B cell (primary cell): ENCODE data around the gene CPLANE2. TPM values are rescaled to one million over a fixed set of nuclear protein-coding genes. Genes with fewer than 3 reads are reported as not detected.

Source experiments
- ATAC-seq: fragments of 200-7000 bp; cut with Tn5 transposase; one replicate; pipeline ENCODE4 v1.10.0; 2021; ENCODE audit warnings: low read depth, mild to moderate bottlenecking, moderate number of reproducible peaks, moderate library complexity
- CTCF ChIA-PET: fragments of 350-600 bp; sonication (Branson Sonifier 250); formaldehyde crosslinking; loops from one replicate; lab custom pipeline; 2021; ENCODE audit warnings: antibody characterized with exemption, inconsistent platforms; lab: Charles Lee
- POLR2A ChIA-PET: fragments of 350-600 bp; sonication (Branson Sonifier 250); formaldehyde crosslinking; loops from one replicate; lab custom pipeline; 2021; ENCODE audit warnings: antibody characterized with exemption; lab: Charles Lee
- DNase-seq: peaks from one replicate; pipeline ENCODE4 v3.0.0; 2013
- H2AFZ ChIP-seq: 2 replicates; pipeline ENCODE4 v1.6.1; 2012; ENCODE audit warnings: mild to moderate bottlenecking, low read depth, low read length; ENCODE audit not compliant: insufficient read depth, poor library complexity, severe bottlenecking
- H3K27ac ChIP-seq, 2 donors: 1 replicate in 1 of 2; 2 replicates in 1 of 2; pipeline ENCODE4 v1.5.1; 2012 to 2013; ENCODE audit warnings: low read length in 2 of 2, mild to moderate bottlenecking in 2 of 2, moderate library complexity in 1 of 2
- H3K27me3 ChIP-seq, 4 experiments: fragments of 200-600 bp in 1 of 4; sonication (generic) in 1 of 4; replicated peaks in 1 of 4; 1 replicate in 2 of 4; 2 replicates in 2 of 4; pipeline versions ENCODE4 v1.6.1 to v1.7.0; 2013 to 2016; ENCODE audit warnings: low read length in 3 of 4, mild to moderate bottlenecking in 2 of 4, mixed read lengths in 1 of 4, moderate library complexity in 1 of 4; ENCODE audit not compliant: insufficient read depth in 4 of 4, control insufficient read depth in 3 of 4; ENCODE audit errors: control extremely low read depth in 1 of 4
- H3K36me3 ChIP-seq, 2 experiments: replicated peaks in 1 of 2; 1 replicate in 1 of 2; 2 replicates in 1 of 2; pipeline versions ENCODE4 v1.6.1 to v1.7.1; 2013; ENCODE audit warnings: low read length in 1 of 2; ENCODE audit not compliant: insufficient read depth in 2 of 2, control insufficient read depth in 1 of 2; ENCODE audit errors: control extremely low read depth in 1 of 2, extremely low read depth in 1 of 2
- H3K4me1 ChIP-seq, 2 donors: fragments of 200-600 bp in 1 of 2; sonication (generic) in 1 of 2; 1 replicate in 1 of 2; 2 replicates in 1 of 2; pipeline versions ENCODE4 v1.5.1 to v1.6.1; 2013 to 2017; ENCODE audit warnings: low read length in 2 of 2; ENCODE audit not compliant: control insufficient read depth in 2 of 2, insufficient read depth in 2 of 2
- H3K4me2 ChIP-seq: replicated peaks from 2 replicates; pipeline ENCODE3; 2012; ENCODE audit warnings: mild to moderate bottlenecking, low read depth, low read length; ENCODE audit not compliant: poor library complexity, severe bottlenecking
- H3K4me3 ChIP-seq, 5 experiments: fragments of 200-600 bp in 1 of 5; sonication (generic) in 1 of 5; 1 replicate in 3 of 5; 2 replicates in 2 of 5; pipeline versions ENCODE4 v1.5.1 to v1.7.0; 2011 to 2016; ENCODE audit warnings: low read length in 4 of 5, mild to moderate bottlenecking in 4 of 5, low read depth in 2 of 5, control low read depth in 1 of 5, moderate library complexity in 1 of 5; ENCODE audit not compliant: insufficient read depth in 1 of 5; ENCODE audit errors: control extremely low read depth in 1 of 5, extremely low read depth in 1 of 5
- H3K79me2 ChIP-seq: fragments of 200-600 bp; sonication (generic); one replicate; pipeline ENCODE4 v1.6.0; 2016; ENCODE audit warnings: low read length; ENCODE audit not compliant: control insufficient read depth, insufficient read depth
- H3K9ac ChIP-seq: fragments of 200-600 bp; sonication (generic); 2 replicates; pipeline ENCODE4 v1.6.1; 2017; ENCODE audit warnings: mild to moderate bottlenecking, low read length, moderate library complexity
- H3K9me3 ChIP-seq, 3 donors: one replicate each; pipeline versions ENCODE4 v1.6.1 to v1.7.1; 2013; ENCODE audit warnings: low read length in 2 of 3; ENCODE audit not compliant: control insufficient read depth in 2 of 3, insufficient read depth in 1 of 3; ENCODE audit errors: control extremely low read depth in 1 of 3
- H4K20me1 ChIP-seq: 2 replicates; pipeline ENCODE4 v1.6.0; 2012; ENCODE audit warnings: mild to moderate bottlenecking, low read length; ENCODE audit not compliant: insufficient read depth, control insufficient read depth, poor library complexity, severe bottlenecking
- H3K27ac Mint-ChIP-seq: one replicate; pipeline ENCODE4 v1.8.0; 2021; ENCODE audit warnings: mixed read lengths
- H3K27me3 Mint-ChIP-seq: one replicate; pipeline ENCODE4 v1.8.0; 2021; ENCODE audit warnings: mixed read lengths
- H3K4me1 Mint-ChIP-seq: one replicate; pipeline ENCODE4 v1.8.0; 2021; ENCODE audit warnings: mixed read lengths
- H3K4me3 Mint-ChIP-seq: one replicate; pipeline ENCODE4 v1.8.0; 2021; ENCODE audit warnings: mixed read lengths
- H3K9me3 Mint-ChIP-seq: one replicate; pipeline ENCODE4 v1.8.0; 2022; ENCODE audit warnings: mixed read lengths; ENCODE audit not compliant: insufficient read depth
- EZH2 ChIP-seq: IDR thresholded peaks from 2 replicates; pipeline ENCODE4 v1.6.1; 2012; ENCODE audit warnings: borderline replicate concordance, low read depth, mild to moderate bottlenecking, moderate library complexity, low read length; ENCODE audit not compliant: insufficient read depth, poor library complexity, severe bottlenecking
- WGBS: methylation state at CpG from one replicate; pipeline ENCODE4 v1.1.5; 2013; ENCODE audit warnings: missing lambda C conversion rate; ENCODE audit not compliant: insufficient coverage; 5-methylcytosine and 5-hydroxymethylcytosine counted together
- intact Hi-C: fragments of 100-400 bp; cut with micrococcal nuclease; formaldehyde crosslinking; loops from one replicate; pipeline ENCODE4 v1.10.0; 2022
- polyA plus RNA-seq: library from polyadenylated mRNA; depleted of rRNA; stranded (reverse); fragments of >200 nt; gene quantifications from 2 replicates; pipeline ENCODE4 v1.2.3, GENCODE V29; 2012
- total RNA-seq, 2 donors: library from RNA; stranded (reverse); fragments of 120-200 nt in 1 of 2; gene quantifications; 1 replicate in 1 of 2; 2 replicates in 1 of 2; pipeline versions ENCODE4 v1.2.3 to v1.2.4, GENCODE V29; 2013 to 2022
- TF ChIP-seq, protein P1 (sequence below): fragments of 200-600 bp; IDR thresholded peaks from one replicate; pipeline ENCODE4 v1.8.0; 2022; ENCODE audit warnings: antibody characterized with exemption, mild to moderate bottlenecking

The CPLANE2 gene
- total and polyA plus RNA-seq, 2 donors (not counting 1 experiment from before 2014, with no cell fraction given), result 5.7 to 11.1 TPM

DNA sequence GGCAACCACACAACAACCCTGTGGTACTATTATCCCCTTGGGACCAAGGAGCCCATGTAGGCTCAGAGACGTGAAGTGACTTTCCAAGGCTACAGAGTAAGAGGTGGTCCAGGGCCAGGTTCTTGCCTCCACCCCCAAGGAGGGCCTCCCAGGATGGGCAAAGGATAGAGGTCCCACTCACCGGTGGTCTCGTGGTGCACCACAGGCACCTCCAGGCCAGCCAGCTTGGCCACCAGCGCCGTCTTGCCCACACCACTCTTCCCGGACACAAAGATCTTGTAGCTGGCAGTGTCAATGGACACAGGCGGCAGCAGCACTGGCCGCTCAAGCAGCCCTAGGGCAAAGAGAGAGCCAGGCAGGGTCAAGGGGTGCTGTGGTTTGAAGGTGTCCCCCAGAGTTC is 3.6 kb downstream of the CPLANE2 start:
- TF ChIP-seq, protein P1, sequence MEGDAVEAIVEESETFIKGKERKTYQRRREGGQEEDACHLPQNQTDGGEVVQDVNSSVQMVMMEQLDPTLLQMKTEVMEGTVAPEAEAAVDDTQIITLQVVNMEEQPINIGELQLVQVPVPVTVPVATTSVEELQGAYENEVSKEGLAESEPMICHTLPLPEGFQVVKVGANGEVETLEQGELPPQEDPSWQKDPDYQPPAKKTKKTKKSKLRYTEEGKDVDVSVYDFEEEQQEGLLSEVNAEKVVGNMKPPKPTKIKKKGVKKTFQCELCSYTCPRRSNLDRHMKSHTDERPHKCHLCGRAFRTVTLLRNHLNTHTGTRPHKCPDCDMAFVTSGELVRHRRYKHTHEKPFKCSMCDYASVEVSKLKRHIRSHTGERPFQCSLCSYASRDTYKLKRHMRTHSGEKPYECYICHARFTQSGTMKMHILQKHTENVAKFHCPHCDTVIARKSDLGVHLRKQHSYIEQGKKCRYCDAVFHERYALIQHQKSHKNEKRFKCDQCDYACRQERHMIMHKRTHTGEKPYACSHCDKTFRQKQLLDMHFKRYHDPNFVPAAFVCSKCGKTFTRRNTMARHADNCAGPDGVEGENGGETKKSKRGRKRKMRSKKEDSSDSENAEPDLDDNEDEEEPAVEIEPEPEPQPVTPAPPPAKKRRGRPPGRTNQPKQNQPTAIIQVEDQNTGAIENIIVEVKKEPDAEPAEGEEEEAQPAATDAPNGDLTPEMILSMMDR, result no peak
- no peak for TF ChIP-seq EZH2
- DNase-seq (no peak), ATAC-seq (no peak)
- peaks cover 21% of the 10 kb centered on the region for H3K4me1 Mint-ChIP-seq
- H3K9me3 Mint-ChIP-seq, result no peaks in the 10 kb centered on the region
- H3K27me3 ChIP-seq, result peaks cover 0 to 13% (median 2%) of the 10 kb centered on the region in 4 experiments
- 98% methylated on average over 8 of the region's 8 CpGs for WGBS
- H3K27ac ChIP-seq, result no peak overlapping the region
- H3K9me3 ChIP-seq, result no peaks in the 10 kb centered on the region
- peaks cover 0 to 13% of the 10 kb centered on the region in 2 experiments for H3K36me3 ChIP-seq
- ChIA-PET POLR2A (no interaction called here), CTCF (interaction anchor here (1.9 kb wide), 1 partner anchor 11 kb away, joined by 8 read pairs; no protein-coding TSS in a partner anchor)
- no peak overlapping the region for H2AFZ ChIP-seq
- H3K4me3 ChIP-seq, result no peak overlapping the region
- H3K27ac Mint-ChIP-seq, result no peak overlapping the region
- no peak overlapping the region for H3K4me2 ChIP-seq
- H3K27me3 Mint-ChIP-seq, result peaks cover 5% of the 10 kb centered on the region
- peaks cover 12 to 20% of the 10 kb centered on the region in 2 donors for H3K4me1 ChIP-seq
- no peaks in the 10 kb centered on the region for H3K79me2 ChIP-seq
- H4K20me1 ChIP-seq, result no peaks in the 10 kb centered on the region
- no peak overlapping the region for H3K4me3 Mint-ChIP-seq
- H3K9ac ChIP-seq, result no peak overlapping the region
- intact Hi-C loops, result loop anchor here (10.0 kb wide), 1 partner anchor 709 kb away; the partner anchor contains the start of genes CASP9 and DNAJC16

DNA sequence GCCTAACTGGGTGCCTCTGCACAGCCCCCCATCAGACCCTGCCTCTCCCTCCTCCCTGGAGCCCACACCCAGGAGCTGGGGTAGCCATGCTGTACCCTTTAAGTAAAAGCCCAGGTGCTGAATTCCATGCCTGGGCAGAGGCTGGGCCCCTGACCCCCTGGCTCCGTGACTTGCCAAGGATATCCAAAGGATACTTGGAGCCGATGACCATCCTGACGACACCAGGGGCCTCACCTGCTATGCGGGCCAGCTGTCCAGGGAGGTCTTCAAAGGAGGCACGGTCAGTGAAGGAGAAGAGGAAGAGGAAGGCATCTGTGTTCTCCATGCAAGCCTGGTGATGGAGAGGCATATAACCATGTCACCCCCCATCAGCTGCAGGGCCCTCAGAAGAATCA is 4.7 kb downstream of the CPLANE2 start:
- peaks cover 0 to 24% (median 8%) of the 10 kb centered on the region in 4 experiments for H3K27me3 ChIP-seq
- 100% methylated on average over 3 of the region's 5 CpGs for WGBS
- intact Hi-C loops, result loop anchor here (10.0 kb wide), 1 partner anchor 708 kb away; the partner anchor contains the start of genes CASP9 and DNAJC16
- no peak overlapping the region for H3K27ac Mint-ChIP-seq
- H3K36me3 ChIP-seq, result peaks cover 0 to 13% of the 10 kb centered on the region in 2 experiments
- H3K4me1 Mint-ChIP-seq, result peaks cover 19% of the 10 kb centered on the region
- peaks cover 17 to 26% of the 10 kb centered on the region in 2 donors for H3K4me1 ChIP-seq
- peaks cover 0 to 8% (median 0%) of the 10 kb centered on the region in 3 donors for H3K9me3 ChIP-seq
- no peak overlapping the region for H3K4me2 ChIP-seq
- H3K27ac ChIP-seq, result no peak overlapping the region
- no peak overlapping the region for H3K9ac ChIP-seq
- no peak for ATAC-seq
- POLR2A ChIA-PET, result no interaction called here
- no peaks in the 10 kb centered on the region for H3K9me3 Mint-ChIP-seq
- H2AFZ ChIP-seq, result no peak overlapping the region
- no peak overlapping the region for H3K4me3 ChIP-seq
- H3K27me3 Mint-ChIP-seq, result peaks cover 15% of the 10 kb centered on the region
- H3K79me2 ChIP-seq, result no peaks in the 10 kb centered on the region
- H4K20me1 ChIP-seq, result no peaks in the 10 kb centered on the region
- CTCF ChIA-PET, result no interaction called here
- DNase-seq, result no peak
- H3K4me3 Mint-ChIP-seq, result no peak overlapping the region
- TF ChIP-seq, protein P1, result no peak
- no peak for TF ChIP-seq EZH2
